Breast epithelium (tissue), 3 donors: ENCODE results near the gene ZDHHC24.

Experiments used
- POLR2A ChIP-seq: fragments of 450-650 bp; IDR thresholded peaks from one replicate; pipeline ENCODE4 v1.6.1; 2016; ENCODE audit warnings: antibody characterized with exemption, mild to moderate bottlenecking, moderate library complexity
- POLR2AphosphoS5 ChIP-seq, 3 donors: sonication (generic); formaldehyde crosslinking; IDR thresholded peaks; one replicate each; pipeline ENCODE4 v1.6.1; 2017; ENCODE audit warnings: antibody characterized with exemption in 3 of 3
- TF ChIP-seq, protein P1 (sequence below), 3 donors: fragments of 450-650 bp; IDR thresholded peaks; one replicate each; pipeline ENCODE4 v1.5.1; 2016 to 2017; ENCODE audit warnings: antibody characterized with exemption in 3 of 3, mild to moderate bottlenecking in 3 of 3, moderate library complexity in 3 of 3

DNA sequence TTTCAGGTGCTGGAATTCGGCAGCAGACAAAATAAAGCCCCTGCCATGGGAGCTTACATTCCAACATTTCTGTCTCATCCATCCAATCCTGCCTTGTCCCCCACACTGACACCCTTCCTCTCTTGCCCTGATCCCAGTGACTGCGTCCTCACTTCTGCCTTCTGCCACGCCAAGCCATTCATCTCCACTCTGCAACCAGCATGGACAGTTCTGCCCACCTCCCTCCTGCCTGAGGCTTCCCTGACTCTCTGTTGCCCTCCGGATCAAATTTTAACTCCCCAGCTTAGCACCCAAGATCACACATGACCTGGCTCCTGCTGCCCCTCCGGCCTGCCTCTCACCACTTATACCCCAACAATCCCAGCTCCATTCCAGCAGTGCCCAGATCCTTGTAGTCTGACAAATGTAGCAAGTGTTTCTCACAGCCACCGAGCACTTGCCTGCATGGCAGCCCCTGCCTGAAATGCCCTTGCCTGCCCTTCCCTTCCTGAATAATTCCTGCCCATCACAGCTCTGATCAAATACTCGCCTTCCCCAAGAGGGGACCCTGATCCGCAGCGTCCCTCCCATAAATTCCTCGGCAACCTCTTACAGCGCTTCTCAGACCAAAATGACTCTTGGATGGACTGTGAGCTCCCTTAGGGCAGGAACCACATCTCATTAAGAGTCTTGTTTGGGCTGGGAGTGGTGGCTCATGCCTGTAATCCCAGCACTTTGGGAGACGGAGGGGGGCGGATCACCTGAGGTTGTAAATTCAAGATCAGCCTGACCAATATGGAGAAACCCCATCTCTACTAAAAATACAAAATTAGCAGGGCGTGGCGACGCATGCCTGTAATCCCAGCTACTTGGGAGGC, 3.2 kb upstream of the ZDHHC24 start:
- TF ChIP-seq, protein P1, sequence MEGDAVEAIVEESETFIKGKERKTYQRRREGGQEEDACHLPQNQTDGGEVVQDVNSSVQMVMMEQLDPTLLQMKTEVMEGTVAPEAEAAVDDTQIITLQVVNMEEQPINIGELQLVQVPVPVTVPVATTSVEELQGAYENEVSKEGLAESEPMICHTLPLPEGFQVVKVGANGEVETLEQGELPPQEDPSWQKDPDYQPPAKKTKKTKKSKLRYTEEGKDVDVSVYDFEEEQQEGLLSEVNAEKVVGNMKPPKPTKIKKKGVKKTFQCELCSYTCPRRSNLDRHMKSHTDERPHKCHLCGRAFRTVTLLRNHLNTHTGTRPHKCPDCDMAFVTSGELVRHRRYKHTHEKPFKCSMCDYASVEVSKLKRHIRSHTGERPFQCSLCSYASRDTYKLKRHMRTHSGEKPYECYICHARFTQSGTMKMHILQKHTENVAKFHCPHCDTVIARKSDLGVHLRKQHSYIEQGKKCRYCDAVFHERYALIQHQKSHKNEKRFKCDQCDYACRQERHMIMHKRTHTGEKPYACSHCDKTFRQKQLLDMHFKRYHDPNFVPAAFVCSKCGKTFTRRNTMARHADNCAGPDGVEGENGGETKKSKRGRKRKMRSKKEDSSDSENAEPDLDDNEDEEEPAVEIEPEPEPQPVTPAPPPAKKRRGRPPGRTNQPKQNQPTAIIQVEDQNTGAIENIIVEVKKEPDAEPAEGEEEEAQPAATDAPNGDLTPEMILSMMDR (IDR thresholded peaks at IDR 0.05): no peak
- TF ChIP-seq POLR2AphosphoS5 (IDR thresholded peaks at IDR 0.05) (no peak), POLR2A (no peak)
